Heart left ventricle (tissue), 16 donors: Measurements from ENCODE around the gene EDN3. TPM values are rescaled to one million over a fixed set of nuclear protein-coding genes. Genes with fewer than 3 reads are reported as not detected.

Experiments used
- ATAC-seq, 4 donors: fragments of 200-7000 bp; cut with Tn5 transposase; one replicate each; pipeline ENCODE4 v1.9.1; 2020 to 2022; ENCODE audit warnings: moderate library complexity in 4 of 4, mild to moderate bottlenecking in 3 of 4, moderate number of reproducible peaks in 1 of 4
- DNase-seq, 5 donors: peaks; one replicate each; pipeline ENCODE4 v3.0.0-alpha.2; 2020
- H3K27ac ChIP-seq, 12 donors: fragments of 200-600 bp; sonication (generic) in 4 of 12; one replicate each; pipeline versions ENCODE4 v1.5.0 to v1.8.0; 2016 to 2022; ENCODE audit warnings: mild to moderate bottlenecking in 2 of 12
- H3K27me3 ChIP-seq, 9 donors: fragments of 200-600 bp; sonication (generic) in 2 of 9; one replicate each; pipeline versions ENCODE4 v1.5.1 to v1.8.0; 2016 to 2022; ENCODE audit warnings: mild to moderate bottlenecking in 3 of 9
- H3K36me3 ChIP-seq, 9 donors: fragments of 200-600 bp; sonication (generic) in 2 of 9; one replicate each; pipeline versions ENCODE4 v1.5.0 to v1.8.0; 2018 to 2022; ENCODE audit warnings: mild to moderate bottlenecking in 2 of 9
- H3K4me1 ChIP-seq, 12 donors: fragments of 200-600 bp; sonication (generic) in 4 of 12; one replicate each; pipeline versions ENCODE4 v1.5.0 to v1.8.0; 2016 to 2022; ENCODE audit warnings: mild to moderate bottlenecking in 3 of 12
- H3K4me3 ChIP-seq, 12 donors: fragments of 200-600 bp; sonication (generic) in 4 of 12; one replicate each; pipeline versions ENCODE4 v1.5.0 to v1.8.0; 2017 to 2022; ENCODE audit warnings: mild to moderate bottlenecking in 9 of 12, moderate library complexity in 4 of 12
- H3K9me3 ChIP-seq, 12 donors: fragments of 200-600 bp; sonication (generic) in 4 of 12; one replicate each; pipeline versions ENCODE4 v1.5.0 to v1.8.0; 2016 to 2022; ENCODE audit warnings: mild to moderate bottlenecking in 1 of 12
- POLR2A ChIP-seq, 2 donors: fragments of 450-650 bp; IDR thresholded peaks; one replicate each; pipeline ENCODE4 v1.6.1; 2017; ENCODE audit warnings: antibody characterized with exemption in 2 of 2, mild to moderate bottlenecking in 2 of 2, moderate library complexity in 2 of 2
- WGBS, 4 donors: extraction: QIAGEN DNeasy Blood & Tissue Kit in 2 of 4; methylation state at CpG; one replicate each; pipeline versions ENCODE4 v1.1.5 to v1.1.7; 2013 to 2018; 5-methylcytosine and 5-hydroxymethylcytosine counted together
- intact Hi-C, 10 donors: fragments of 100-400 bp; cut with DNase I; formaldehyde crosslinking; loops; one replicate each; pipeline versions ENCODE4 v1.11.1 to v1.14.2; 2022
- polyA plus RNA-seq, 2 donors: library from polyadenylated mRNA; stranded (reverse); fragments of 200-250 nt; gene quantifications; one replicate each; pipeline ENCODE4 v1.2.3, GENCODE V29; 2013
- total RNA-seq, 9 donors: library from RNA; depleted of rRNA in 2 of 9; stranded (reverse); fragments of >200 nt in 2 of 9; fragmentation: NEBNext Ultra II Directional in 3 of 9; extraction: Animal tissue kit (Norgen Biotek cat#: 25700) in 3 of 9; gene quantifications; one replicate each; pipeline versions ENCODE4 v1.1.0 to v1.2.4, GENCODE V29; 2016 to 2023
- TF ChIP-seq, protein P1 (sequence below), 12 donors: fragments of 200-600 bp; sonication (generic) in 4 of 12; IDR thresholded peaks; one replicate each; pipeline versions ENCODE4 v1.5.0 to v1.8.0; 2018 to 2022; ENCODE audit warnings: antibody characterized with exemption in 12 of 12, mild to moderate bottlenecking in 5 of 12
- donor health status: ischemic (EF 13 %, LVEDD 7.1; RV severe dilation, severe dysfunction).
- donor health status: healthy with polysubstance abuse.
- donor health status: DM: no; HTN: yes; CAD: no.
- donor health status: DM: no; HTN: no; CAD: no.
- donor health status: ischemic (EF 25% LVEDD 6.9; RV normal size, moderate dysfunction).
- donor health status: ischemic (EF 25% LVEDD 5.7; RV mildly dilated, moderate dysfunction).
- donor health status: healthy.
- donor health status: DM: yes; HTN: yes; CAD: no.
- donor health status: ischemic (EF 35%, LVEDD 5.7; RV mildly dilated, moderate dysfunction).
- donor health status: nonischemic (EF 11% LVEDD 7.7; RV severe dilation, severe dysfunction).
- donor health status: DM: yes; HTN: yes; CAD: no.
- donor health status: PGD.
- donor health status: ischemic (EF 29% LVEDD 5.4; RV normal size, mild dysfunction).
- donor health status: nonischemic (EF 23%, LVEDD 6.1; RV moderate dilation, normal function).

The EDN3 gene
- total and polyA plus RNA-seq, 11 donors = 0.07 to 0.17 TPM; not detected in 9

- intact Hi-C loops = no loop called here
- ATAC-seq = no peak
- H3K27ac ChIP-seq = no peak overlapping the region
- H3K9me3 ChIP-seq = no peaks in the 10 kb centered on the region
- peaks cover 0 to 19% (median 0%) of the 10 kb centered on the region in 9 donors for H3K27me3 ChIP-seq
- no peak overlapping the region for H3K4me3 ChIP-seq
- H3K4me1 ChIP-seq = no peaks in the 10 kb centered on the region
- TF ChIP-seq POLR2A (IDR thresholded peaks at IDR 0.05) = no peak
- TF ChIP-seq, protein P1, sequence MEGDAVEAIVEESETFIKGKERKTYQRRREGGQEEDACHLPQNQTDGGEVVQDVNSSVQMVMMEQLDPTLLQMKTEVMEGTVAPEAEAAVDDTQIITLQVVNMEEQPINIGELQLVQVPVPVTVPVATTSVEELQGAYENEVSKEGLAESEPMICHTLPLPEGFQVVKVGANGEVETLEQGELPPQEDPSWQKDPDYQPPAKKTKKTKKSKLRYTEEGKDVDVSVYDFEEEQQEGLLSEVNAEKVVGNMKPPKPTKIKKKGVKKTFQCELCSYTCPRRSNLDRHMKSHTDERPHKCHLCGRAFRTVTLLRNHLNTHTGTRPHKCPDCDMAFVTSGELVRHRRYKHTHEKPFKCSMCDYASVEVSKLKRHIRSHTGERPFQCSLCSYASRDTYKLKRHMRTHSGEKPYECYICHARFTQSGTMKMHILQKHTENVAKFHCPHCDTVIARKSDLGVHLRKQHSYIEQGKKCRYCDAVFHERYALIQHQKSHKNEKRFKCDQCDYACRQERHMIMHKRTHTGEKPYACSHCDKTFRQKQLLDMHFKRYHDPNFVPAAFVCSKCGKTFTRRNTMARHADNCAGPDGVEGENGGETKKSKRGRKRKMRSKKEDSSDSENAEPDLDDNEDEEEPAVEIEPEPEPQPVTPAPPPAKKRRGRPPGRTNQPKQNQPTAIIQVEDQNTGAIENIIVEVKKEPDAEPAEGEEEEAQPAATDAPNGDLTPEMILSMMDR (IDR thresholded peaks at IDR 0.05) = no peak
- DNase-seq = no peak
- 77 to 82% (median 82%) methylated on average over 6 of the region's 6 CpGs for WGBS, 4 donors
- H3K36me3 ChIP-seq = no peaks in the 10 kb centered on the region
Observed at GRCh38 chr20:59364611-59365010, 64.2 kb downstream of the EDN3 start.

GRCh38 chr20:59365611-59366285 is 65.3 kb downstream of the EDN3 start:
- no peak for ATAC-seq
- no peak overlapping the region for H3K27ac ChIP-seq
- H3K4me3 ChIP-seq = no peak overlapping the region
- H3K4me1 ChIP-seq = no peaks in the 10 kb centered on the region
- H3K27me3 ChIP-seq = peaks cover 0 to 20% (median 0%) of the 10 kb centered on the region in 9 donors
- DNase-seq = no peak
- WGBS, 4 donors = 85 to 88% (median 87%) methylated on average over 20 to 24 of the region's 24 CpGs
- no peaks in the 10 kb centered on the region for H3K9me3 ChIP-seq
- TF ChIP-seq, protein P1 (IDR thresholded peaks at IDR 0.05) = no peak
- no peak for TF ChIP-seq POLR2A (IDR thresholded peaks at IDR 0.05)
- no peaks in the 10 kb centered on the region for H3K36me3 ChIP-seq
- intact Hi-C loops = no loop called here

DNA sequence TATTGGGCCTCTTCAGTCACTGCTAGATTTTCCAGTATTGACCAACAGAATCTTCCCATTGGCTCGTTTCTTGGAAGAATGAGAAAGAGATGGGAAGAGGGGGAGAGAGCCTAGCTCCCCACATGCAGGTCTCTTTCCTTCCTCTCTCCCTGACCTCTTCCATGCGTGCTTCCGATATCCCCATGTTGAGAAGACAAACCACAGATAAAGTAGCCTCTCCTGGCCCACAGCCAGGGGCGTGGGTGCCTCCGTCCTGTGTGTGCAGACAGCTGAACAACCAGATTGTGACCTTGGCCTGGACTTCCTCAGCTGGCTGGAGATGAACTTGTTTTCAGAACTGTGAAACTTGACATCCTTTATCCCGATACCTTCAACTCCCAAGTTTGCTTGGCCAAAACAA is 71.0 kb downstream of the EDN3 start:
- no peak for ATAC-seq
- Histone ChIP-seq H3K36me3 (no peaks in the 10 kb centered on the region), H3K27ac (no peak overlapping the region), H3K27me3 (peaks cover 0 to 33% (median 0%) of the 10 kb centered on the region in 9 donors), H3K4me3 (no peak overlapping the region), H3K9me3 (no peaks in the 10 kb centered on the region), H3K4me1 (no peaks in the 10 kb centered on the region)
- no peak for TF ChIP-seq POLR2A (IDR thresholded peaks at IDR 0.05)
- TF ChIP-seq, protein P1 (IDR thresholded peaks at IDR 0.05) = no peak
- DNase-seq = no peak
- 34 to 49% (median 45%) methylated on average over 6 of the region's 6 CpGs for WGBS, 4 donors
- intact Hi-C loops = loop anchor here in 1 of 10 donors (10.0 kb wide), 1 partner anchor 107 kb away; no protein-coding TSS in a partner anchor

GRCh38 chr20:59374261-59374660 is 73.8 kb downstream of the EDN3 start:
- Histone ChIP-seq H3K4me1 (no peaks in the 10 kb centered on the region), H3K9me3 (no peaks in the 10 kb centered on the region), H3K27me3 (peaks cover 0 to 33% (median 0%) of the 10 kb centered on the region in 9 donors), H3K27ac (no peak overlapping the region), H3K4me3 (no peak overlapping the region), H3K36me3 (no peaks in the 10 kb centered on the region)
- intact Hi-C loops = loop anchor here in 1 of 10 donors (10.0 kb wide), 1 partner anchor 109 kb away; no protein-coding TSS in a partner anchor
- WGBS, 4 donors = 30 to 37% (median 31%) methylated on average over 1 of the region's 1 CpG
- DNase-seq (no peak), ATAC-seq (no peak)
- no peak for TF ChIP-seq POLR2A (IDR thresholded peaks at IDR 0.05)
- TF ChIP-seq, protein P1 (IDR thresholded peaks at IDR 0.05) = no peak
